ENCODE data around the gene UST.

DNA sequence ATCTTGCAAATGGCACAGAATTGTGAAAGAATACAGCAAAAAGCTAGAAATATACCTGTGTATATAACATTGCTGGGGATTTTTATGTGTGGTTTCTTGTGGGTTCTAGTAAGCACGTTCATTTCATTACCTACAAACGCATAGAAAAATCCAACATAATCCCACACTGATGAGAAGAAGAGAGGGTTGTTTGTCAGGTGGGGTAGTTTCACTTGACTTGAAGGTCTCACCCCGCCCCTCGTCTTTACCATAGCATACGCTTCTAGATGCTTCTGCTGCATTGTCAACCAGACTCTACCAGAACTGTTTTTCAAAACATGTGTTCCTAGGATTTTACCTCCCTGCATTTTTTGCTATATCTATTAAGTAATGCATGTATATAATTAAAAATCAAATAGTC, 286.6 kb downstream of the UST start:
- TF ChIP-seq, protein P1, sequence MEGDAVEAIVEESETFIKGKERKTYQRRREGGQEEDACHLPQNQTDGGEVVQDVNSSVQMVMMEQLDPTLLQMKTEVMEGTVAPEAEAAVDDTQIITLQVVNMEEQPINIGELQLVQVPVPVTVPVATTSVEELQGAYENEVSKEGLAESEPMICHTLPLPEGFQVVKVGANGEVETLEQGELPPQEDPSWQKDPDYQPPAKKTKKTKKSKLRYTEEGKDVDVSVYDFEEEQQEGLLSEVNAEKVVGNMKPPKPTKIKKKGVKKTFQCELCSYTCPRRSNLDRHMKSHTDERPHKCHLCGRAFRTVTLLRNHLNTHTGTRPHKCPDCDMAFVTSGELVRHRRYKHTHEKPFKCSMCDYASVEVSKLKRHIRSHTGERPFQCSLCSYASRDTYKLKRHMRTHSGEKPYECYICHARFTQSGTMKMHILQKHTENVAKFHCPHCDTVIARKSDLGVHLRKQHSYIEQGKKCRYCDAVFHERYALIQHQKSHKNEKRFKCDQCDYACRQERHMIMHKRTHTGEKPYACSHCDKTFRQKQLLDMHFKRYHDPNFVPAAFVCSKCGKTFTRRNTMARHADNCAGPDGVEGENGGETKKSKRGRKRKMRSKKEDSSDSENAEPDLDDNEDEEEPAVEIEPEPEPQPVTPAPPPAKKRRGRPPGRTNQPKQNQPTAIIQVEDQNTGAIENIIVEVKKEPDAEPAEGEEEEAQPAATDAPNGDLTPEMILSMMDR (IDR thresholded peaks at IDR 0.05; ENCODE audit: poor library complexity, severe bottlenecking): no peak
- no peak for TF ChIP-seq EP300 (conservative IDR thresholded peaks at IDR 0.05; ENCODE audit: poor library complexity, severe bottlenecking)
- no peak for TF ChIP-seq RAD21 (conservative IDR thresholded peaks at IDR 0.05)
- no peak for TF ChIP-seq EZH2 (IDR thresholded peaks at IDR 0.05; ENCODE audit: borderline replicate concordance, insufficient read depth, low read length, poor library complexity, severe bottlenecking)
- TF ChIP-seq, protein P2, sequence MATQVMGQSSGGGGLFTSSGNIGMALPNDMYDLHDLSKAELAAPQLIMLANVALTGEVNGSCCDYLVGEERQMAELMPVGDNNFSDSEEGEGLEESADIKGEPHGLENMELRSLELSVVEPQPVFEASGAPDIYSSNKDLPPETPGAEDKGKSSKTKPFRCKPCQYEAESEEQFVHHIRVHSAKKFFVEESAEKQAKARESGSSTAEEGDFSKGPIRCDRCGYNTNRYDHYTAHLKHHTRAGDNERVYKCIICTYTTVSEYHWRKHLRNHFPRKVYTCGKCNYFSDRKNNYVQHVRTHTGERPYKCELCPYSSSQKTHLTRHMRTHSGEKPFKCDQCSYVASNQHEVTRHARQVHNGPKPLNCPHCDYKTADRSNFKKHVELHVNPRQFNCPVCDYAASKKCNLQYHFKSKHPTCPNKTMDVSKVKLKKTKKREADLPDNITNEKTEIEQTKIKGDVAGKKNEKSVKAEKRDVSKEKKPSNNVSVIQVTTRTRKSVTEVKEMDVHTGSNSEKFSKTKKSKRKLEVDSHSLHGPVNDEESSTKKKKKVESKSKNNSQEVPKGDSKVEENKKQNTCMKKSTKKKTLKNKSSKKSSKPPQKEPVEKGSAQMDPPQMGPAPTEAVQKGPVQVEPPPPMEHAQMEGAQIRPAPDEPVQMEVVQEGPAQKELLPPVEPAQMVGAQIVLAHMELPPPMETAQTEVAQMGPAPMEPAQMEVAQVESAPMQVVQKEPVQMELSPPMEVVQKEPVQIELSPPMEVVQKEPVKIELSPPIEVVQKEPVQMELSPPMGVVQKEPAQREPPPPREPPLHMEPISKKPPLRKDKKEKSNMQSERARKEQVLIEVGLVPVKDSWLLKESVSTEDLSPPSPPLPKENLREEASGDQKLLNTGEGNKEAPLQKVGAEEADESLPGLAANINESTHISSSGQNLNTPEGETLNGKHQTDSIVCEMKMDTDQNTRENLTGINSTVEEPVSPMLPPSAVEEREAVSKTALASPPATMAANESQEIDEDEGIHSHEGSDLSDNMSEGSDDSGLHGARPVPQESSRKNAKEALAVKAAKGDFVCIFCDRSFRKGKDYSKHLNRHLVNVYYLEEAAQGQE (IDR thresholded peaks at IDR 0.05; ENCODE audit: borderline replicate concordance): no peak
- no peak for TF ChIP-seq TAF1 (IDR thresholded peaks at IDR 0.05; ENCODE audit: low read depth)
- no peak for TF ChIP-seq SMC3 (conservative IDR thresholded peaks at IDR 0.05; ENCODE audit: poor library complexity)
- no peak for TF ChIP-seq POLR2AphosphoS5 (IDR thresholded peaks at IDR 0.05)
- no peak for TF ChIP-seq MXI1 (conservative IDR thresholded peaks at IDR 0.05; ENCODE audit: poor library complexity, severe bottlenecking)
